Superior temporal gyrus (tissue), 1 donor: ENCODE data around the gene SLC25A34.

Experiments used
- DNase-seq: peaks from one replicate; pipeline ENCODE4 v3.0.0-alpha.2; 2016; ENCODE audit errors: extremely low spot score

Gene SLC25A34

GRCh38 chr1:15733218-15733725, 2.8 kb upstream of the SLC25A34 start:
- no peak for DNase-seq

GRCh38 chr1:15733726-15734226, 2.3 kb upstream of the SLC25A34 start:
- no peak for DNase-seq

- DNase-seq: no peak
These were observed 1.8 kb upstream of the SLC25A34 start for GRCh38 chr1:15734296-15734695.

- no peak for DNase-seq
These were observed 1.2 kb upstream of the SLC25A34 start for GRCh38 chr1:15734901-15735300.

- no peak for DNase-seq
These were observed 587 bp upstream of the SLC25A34 start for GRCh38 chr1:15735304-15736037.

- DNase-seq: no peak
These were observed 819 bp downstream of the SLC25A34 start for GRCh38 chr1:15736892-15737261.

- DNase-seq: no peak
These were observed 1.6 kb downstream of the SLC25A34 start for GRCh38 chr1:15737324-15738319.

GRCh38 chr1:15738416-15739113, 2.5 kb downstream of the SLC25A34 start:
- DNase-seq: no peak

GRCh38 chr1:15739259-15739658, 3.2 kb downstream of the SLC25A34 start:
- DNase-seq: no peak

- DNase-seq: no peak
These were observed 3.7 kb downstream of the SLC25A34 start for GRCh38 chr1:15739745-15740144.

GRCh38 chr1:15740924-15741850, 5.1 kb downstream of the SLC25A34 start:
- peak; percentile 68 for DNase-seq

GRCh38 chr1:15742339-15742801, 6.3 kb downstream of the SLC25A34 start, which contains the start of gene TMEM82:
Gene TMEM82 (plus strand): TSS chr1:15742499. CDS start chr1:15742560, 61 bp downstream.
- DNase-seq: no peak

GRCh38 chr1:15744122-15744679, 8.1 kb downstream of the SLC25A34 start:
- DNase-seq: no peak

GRCh38 chr1:15747378-15747777, 11.3 kb downstream of the SLC25A34 start:
- no peak for DNase-seq

- no peak for DNase-seq
These were observed 12.2 kb downstream of the SLC25A34 start for GRCh38 chr1:15748264-15748663.

GRCh38 chr1:15748690-15749398, 12.8 kb downstream of the SLC25A34 start:
- DNase-seq: no peak

GRCh38 chr1:15749399-15750291, 13.6 kb downstream of the SLC25A34 start:
- no peak for DNase-seq

- no peak for DNase-seq
These were observed 14.9 kb downstream of the SLC25A34 start for GRCh38 chr1:15750924-15751323.
